Heart right ventricle (tissue), 12 donors: ENCODE results near the gene ANKRD63. TPM values are rescaled to one million over a fixed set of nuclear protein-coding genes. Genes with fewer than 3 reads are reported as not detected.

Experiments
- polyA plus RNA-seq, 2 donors: library from polyadenylated mRNA; stranded (reverse); fragments of 200-250 nt; gene quantifications; one replicate each; pipeline ENCODE4 v1.2.3, GENCODE V29; 2013
- total RNA-seq, 10 donors: library from RNA; stranded (reverse); fragmentation: NEBNext Ultra II Directional in 3 of 10; extraction: Animal tissue kit (Norgen Biotek cat#: 25700) in 3 of 10; gene quantifications; one replicate each; pipeline versions ENCODE4 v1.2.1 to v1.2.4, GENCODE V29; 2021 to 2023
- donor health status: ischemic (EF 13 %, LVEDD 7.1; RV severe dilation, severe dysfunction).
- donor health status: healthy with polysubstance abuse.
- donor health status: DM: no; HTN: yes; CAD: no.
- donor health status: DM: no; HTN: no; CAD: no.
- donor health status: ischemic (EF 25% LVEDD 6.9; RV normal size, moderate dysfunction).
- donor health status: ischemic (EF 25% LVEDD 5.7; RV mildly dilated, moderate dysfunction).
- donor health status: healthy.
- donor health status: nonischemic (EF 11% LVEDD 7.7; RV severe dilation, severe dysfunction).
- donor health status: DM: yes; HTN: yes; CAD: no.
- donor health status: PGD.
- donor health status: ischemic (EF 29% LVEDD 5.4; RV normal size, mild dysfunction).
- donor health status: nonischemic (EF 23%, LVEDD 6.1; RV moderate dilation, normal function).

ANKRD63 gene
- total and polyA plus RNA-seq, 12 donors, result 0.26 to 1.9 (median 0.44) TPM; not detected in 8

Other genes with a start within 250 kb of the ANKRD63 start
- 100 to 1,000 TPM; 189 to 290 (median 210) TPM for gene SRP14, start 243.9 kb downstream of the ANKRD63 start, total RNA-seq
- gene SRP14, start 243.9 kb downstream of the ANKRD63 start, polyA plus RNA-seq, result 100 to 1,000 TPM; 395 to 699 TPM
- gene BMF, start 174.2 kb downstream of the ANKRD63 start, total RNA-seq, result 10 to 100 TPM in 1 of 10 donors, 1 to 10 TPM in 8, under 1 TPM in 1; 0.92 to 10.2 (median 3.0) TPM
- gene BMF, start 174.2 kb downstream of the ANKRD63 start, polyA plus RNA-seq, result 1 to 10 TPM; 2.1 to 4.6 TPM
- gene BUB1B, start 122.0 kb downstream of the ANKRD63 start, total RNA-seq, result 1 to 10 TPM in 6 of 10 donors, under 1 TPM in 4; 0.42 to 5.1 (median 1.3) TPM
- gene BUB1B, start 122.0 kb downstream of the ANKRD63 start, polyA plus RNA-seq, result under 1 TPM; 0.17 to 0.80 TPM
- gene PAK6, start 44.0 kb downstream of the ANKRD63 start, total RNA-seq, result 10 to 100 TPM in 1 of 10 donors, 1 to 10 TPM in 9; 5.9 to 14.1 (median 7.6) TPM
- gene PAK6, start 44.0 kb downstream of the ANKRD63 start, polyA plus RNA-seq, result 1 to 10 TPM in 1 of 2 donors, under 1 TPM in 1; 0.48 to 3.0 TPM
- 10 to 100 TPM in 2 of 10 donors, 1 to 10 TPM in 8; 1.2 to 24.4 (median 4.9) TPM for gene PLCB2, start 24.9 kb upstream of the ANKRD63 start, total RNA-seq
- 10 to 100 TPM in 1 of 2 donors, 1 to 10 TPM in 1; 4.2 to 14.6 TPM for gene PLCB2, start 24.9 kb upstream of the ANKRD63 start, polyA plus RNA-seq
- 10 to 100 TPM; 32.5 to 63.9 (median 40.9) TPM for gene INAFM2, start 40.6 kb upstream of the ANKRD63 start, total RNA-seq
- 10 to 100 TPM; 19.8 to 56.1 TPM for gene INAFM2, start 40.6 kb upstream of the ANKRD63 start, polyA plus RNA-seq
- 100 to 1,000 TPM; 113 to 190 (median 151) TPM for gene CCDC9B, start 57.9 kb upstream of the ANKRD63 start, total RNA-seq
- 10 to 100 TPM; 13.0 to 97.4 TPM for gene CCDC9B, start 57.9 kb upstream of the ANKRD63 start, polyA plus RNA-seq
- not detected for gene PHGR1, start 68.0 kb upstream of the ANKRD63 start, total RNA-seq
- not detected for gene PHGR1, start 68.0 kb upstream of the ANKRD63 start, polyA plus RNA-seq
- 1 to 10 TPM in 2 of 10 donors, under 1 TPM in 8; 0.08 to 1.3 (median 0.71) TPM for gene DISP2, start 75.2 kb upstream of the ANKRD63 start, total RNA-seq
- gene DISP2, start 75.2 kb upstream of the ANKRD63 start, polyA plus RNA-seq, result 1 to 10 TPM in 1 of 2 donors, under 1 TPM in 1; 0.16 to 2.7 TPM
- 10 to 100 TPM in 3 of 10 donors, 1 to 10 TPM in 7; 5.3 to 16.0 (median 8.3) TPM for gene KNSTRN, start 99.7 kb upstream of the ANKRD63 start, total RNA-seq
- 10 to 100 TPM in 1 of 2 donors, 1 to 10 TPM in 1; 8.2 to 13.1 TPM for gene KNSTRN, start 99.7 kb upstream of the ANKRD63 start, polyA plus RNA-seq
- gene IVD, start 122.7 kb upstream of the ANKRD63 start, total RNA-seq, result 100 to 1,000 TPM in 7 of 10 donors, 10 to 100 TPM in 3; 71.1 to 143 (median 109) TPM
- 10 to 100 TPM; 42.2 to 44.4 TPM for gene IVD, start 122.7 kb upstream of the ANKRD63 start, polyA plus RNA-seq
- gene BAHD1, start 157.9 kb upstream of the ANKRD63 start, total RNA-seq, result 10 to 100 TPM; 12.1 to 17.8 (median 16.0) TPM
- gene BAHD1, start 157.9 kb upstream of the ANKRD63 start, polyA plus RNA-seq, result 1 to 10 TPM; 8.9 to 9.7 TPM
- gene CHST14, start 187.9 kb upstream of the ANKRD63 start, total RNA-seq, result 10 to 100 TPM in 2 of 10 donors, 1 to 10 TPM in 8; 5.7 to 11.5 (median 9.0) TPM
- 1 to 10 TPM; 5.3 to 8.8 TPM for gene CHST14, start 187.9 kb upstream of the ANKRD63 start, polyA plus RNA-seq